OCI-M2 (cell line): ENCODE results near the gene PLLP.

Source experiments
- DNase-seq: peaks from one replicate; lab custom pipeline; 2025; ENCODE audit not compliant: unreplicated experiment; lab: John Stamatoyannopoulos, UW

PLLP gene

DNA sequence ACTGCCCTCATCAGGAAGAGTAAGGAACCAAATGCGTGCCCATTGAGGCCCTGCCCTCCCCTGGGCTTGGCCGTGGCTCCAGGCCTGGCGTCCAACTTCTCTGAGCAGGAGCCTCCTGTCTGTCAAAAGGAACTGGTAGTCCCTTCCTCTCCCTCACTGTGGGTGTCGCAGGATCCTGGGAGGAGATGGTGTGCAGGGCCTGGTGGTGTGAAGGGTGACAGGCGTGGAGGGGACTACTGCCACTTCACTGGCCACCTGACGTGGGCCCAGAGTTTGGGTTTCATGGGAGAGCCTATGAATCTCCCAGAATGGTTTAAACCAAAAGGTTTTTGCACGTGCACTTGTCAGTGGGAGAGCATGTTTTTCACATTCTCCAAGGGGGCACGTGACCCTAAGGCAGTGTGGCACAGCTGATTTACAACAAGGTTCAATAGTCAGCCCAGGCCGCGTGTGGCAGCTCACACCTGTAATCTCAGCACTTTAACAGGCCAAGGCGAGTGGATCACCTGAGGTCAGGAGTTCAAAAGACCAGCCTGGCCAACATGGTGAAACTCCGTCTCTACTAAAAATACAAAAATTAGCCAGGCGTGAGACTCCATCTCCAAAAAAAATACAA, 26.9 kb downstream of the PLLP start:
- no peak for DNase-seq

- DNase-seq: no peak
Measured at GRCh38 chr16:57256601-57257395, 27.7 kb downstream of the PLLP start.

- DNase-seq: no peak
Measured at GRCh38 chr16:57255686-57256415, 28.6 kb downstream of the PLLP start.

DNA sequence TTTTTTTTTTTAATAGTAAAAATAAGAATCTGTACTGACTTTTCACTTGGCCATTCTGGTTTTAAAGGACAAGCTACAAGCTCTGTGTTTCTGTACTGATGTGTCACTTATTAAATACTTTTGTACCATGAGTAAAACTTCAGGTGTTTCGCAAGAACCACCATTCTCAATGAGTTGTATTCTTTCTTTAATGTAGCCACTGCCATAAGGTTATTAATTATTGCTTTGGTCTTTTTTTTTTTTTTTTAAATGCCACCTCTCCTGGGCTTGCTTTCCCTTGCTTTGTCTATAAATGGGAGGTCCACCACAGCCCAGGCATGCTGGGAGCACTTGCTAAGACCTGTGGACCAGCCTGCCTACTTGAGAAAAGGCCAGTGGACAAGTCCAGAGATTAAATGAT, 31.0 kb downstream of the PLLP start:
- DNase-seq: no peak

GRCh38 chr16:57252148-57252721, 32.2 kb downstream of the PLLP start:
- DNase-seq: no peak

DNA sequence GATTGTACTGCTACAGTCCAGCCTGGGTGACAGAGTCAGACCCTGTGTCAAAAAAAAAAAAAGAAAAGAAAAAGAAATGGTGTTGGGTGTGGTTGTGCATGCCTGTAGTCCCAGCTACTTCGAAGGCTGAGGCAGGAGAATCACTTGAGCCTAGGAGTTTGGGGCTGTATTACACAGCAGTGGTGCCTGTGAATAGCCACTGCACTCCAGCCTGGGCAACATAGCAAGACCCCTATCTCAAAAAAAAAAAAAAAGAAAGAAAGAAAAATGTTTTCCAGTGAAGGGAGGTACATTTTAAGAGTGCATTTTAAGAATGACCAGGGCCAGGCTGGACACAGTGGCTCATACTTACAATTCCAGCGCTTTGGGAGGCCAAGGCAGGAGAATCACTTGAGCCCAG, 33.1 kb downstream of the PLLP start:
- DNase-seq: no peak

DNA sequence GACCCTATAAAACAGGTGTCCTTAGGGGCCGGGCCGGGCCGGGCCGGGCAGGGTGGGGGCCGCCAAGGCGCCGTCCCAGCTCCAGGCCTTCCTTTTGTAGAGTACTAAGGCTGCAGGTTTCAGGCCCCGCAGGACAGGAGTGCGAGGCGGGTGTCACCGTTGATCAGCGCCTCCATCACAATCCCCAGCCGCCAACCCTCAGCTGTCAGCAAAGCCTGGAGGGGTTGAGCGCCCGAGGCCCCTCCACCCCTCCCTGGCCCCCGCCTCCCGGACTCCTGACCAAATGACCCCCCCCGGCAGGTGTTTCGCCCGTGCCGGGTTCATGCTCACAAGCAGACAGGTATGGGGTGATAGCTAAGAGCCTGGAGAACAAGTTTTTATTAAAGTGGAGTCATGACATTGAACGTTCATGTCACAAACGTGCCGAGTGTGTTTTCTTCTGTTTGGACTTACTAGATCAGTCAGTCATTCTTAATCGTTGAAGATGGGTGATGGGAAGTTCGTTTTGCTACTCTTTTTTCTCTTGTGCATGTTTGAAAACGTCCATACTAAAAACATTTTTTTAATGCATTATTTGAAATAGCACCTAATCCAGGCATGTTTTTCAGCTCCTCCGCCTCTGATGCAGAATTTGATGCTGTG, 38.9 kb downstream of the PLLP start:
- DNase-seq: no peak

DNA sequence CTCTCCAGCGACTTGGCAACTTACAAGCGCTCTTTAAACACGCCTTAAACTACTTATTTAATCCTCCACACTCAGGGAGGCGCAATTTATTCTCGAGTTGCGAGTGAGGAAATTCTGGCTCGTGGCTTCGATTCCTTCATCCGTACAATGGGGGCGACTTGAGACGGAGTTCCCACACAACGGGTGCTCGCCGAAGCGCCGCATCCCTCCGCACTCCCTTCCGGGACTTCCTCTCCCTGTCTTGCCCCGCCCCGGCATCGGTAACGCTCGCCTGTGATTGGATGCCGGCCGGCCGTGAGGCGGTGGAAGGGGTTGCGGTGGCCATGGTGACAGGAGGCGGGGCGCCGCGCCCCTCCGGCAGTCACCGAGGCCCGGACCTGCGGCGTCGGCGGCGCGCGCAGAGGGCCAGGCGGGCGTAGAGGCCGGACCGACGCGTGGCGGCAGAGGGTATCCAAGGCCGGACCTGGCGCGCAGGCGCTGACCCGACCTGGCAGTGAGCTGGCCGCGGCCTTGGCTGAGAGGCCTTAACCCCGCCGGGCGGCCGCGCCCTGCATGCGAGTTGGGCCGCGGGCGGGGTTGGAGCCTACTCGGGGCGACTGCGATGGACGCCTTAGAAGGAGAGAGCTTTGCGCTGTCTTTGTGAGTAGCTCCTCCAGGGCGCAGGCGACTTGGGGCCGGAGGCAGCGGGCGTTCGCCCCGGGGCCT, 39.6 kb downstream of the PLLP start, which contains the start of gene ARL2BP:
Gene ARL2BP (plus strand): TSS at position 493 of the 705 bp plus-strand sequence. CDS start 109 bp downstream, at position 602.
- DNase-seq: peak; percentile 65

DNA sequence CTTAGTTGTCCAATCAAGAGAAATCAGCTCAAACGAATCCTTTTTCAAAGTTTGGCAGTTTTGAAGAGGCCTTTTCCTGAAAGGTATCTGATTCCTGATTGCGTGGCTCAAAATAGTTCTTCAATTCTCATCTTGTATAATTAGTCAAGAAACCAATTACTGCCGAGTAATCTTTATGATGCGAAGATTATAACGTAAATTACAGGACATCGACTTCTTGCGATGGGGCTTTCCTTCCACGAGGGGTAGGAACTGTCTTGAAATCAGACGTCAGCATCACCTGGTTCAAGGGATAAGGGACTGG, 40.1 kb downstream of the PLLP start:
- DNase-seq: no peak

GRCh38 chr16:57242650-57243049, 41.8 kb downstream of the PLLP start:
- no peak for DNase-seq

DNA sequence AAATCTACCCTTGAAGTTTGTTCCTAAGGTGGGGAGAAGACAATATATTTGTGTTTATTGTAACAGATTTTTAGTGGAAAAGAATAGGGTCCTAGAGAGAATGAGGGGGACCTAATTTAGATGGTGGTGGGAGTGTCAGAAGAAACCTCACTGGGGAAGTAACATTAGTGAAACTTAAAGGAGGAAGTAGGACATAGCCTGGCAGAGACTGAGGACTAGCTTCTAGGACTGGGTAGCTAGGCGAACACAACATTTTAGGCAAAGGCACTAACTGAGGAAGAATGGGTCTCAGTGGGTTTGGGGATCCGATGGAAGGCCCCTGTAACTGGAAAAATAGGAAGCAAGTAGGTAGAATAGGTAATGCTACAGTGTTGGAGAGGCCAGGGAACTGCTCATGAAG, 43.6 kb downstream of the PLLP start:
- DNase-seq: no peak

GRCh38 chr16:57239107-57239506, 45.4 kb downstream of the PLLP start:
- no peak for DNase-seq

GRCh38 chr16:57238682-57239081, 45.8 kb downstream of the PLLP start:
- DNase-seq: no peak

- no peak for DNase-seq
Measured at GRCh38 chr16:57236022-57236350, 48.5 kb downstream of the PLLP start.

- DNase-seq: no peak
Measured at GRCh38 chr16:57235128-57236021, 49.1 kb downstream of the PLLP start.

DNA sequence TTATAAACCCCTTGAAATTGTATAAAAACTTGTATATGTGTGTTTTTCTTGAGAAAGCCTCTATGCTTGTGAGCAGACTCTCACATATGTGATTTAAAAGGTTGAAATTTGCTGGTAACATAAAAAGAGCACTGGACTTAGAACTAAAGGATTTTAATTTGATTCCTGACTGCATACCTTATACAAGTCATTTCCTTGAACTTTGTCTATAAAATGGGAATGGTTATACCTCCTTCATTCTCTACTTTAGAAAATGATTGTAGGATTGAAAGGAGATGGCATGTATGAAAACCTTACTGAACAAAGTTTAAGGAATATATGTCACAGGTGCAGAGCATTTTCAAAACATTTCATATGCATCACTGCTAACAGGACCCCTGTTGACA, 49.8 kb downstream of the PLLP start:
- no peak for DNase-seq

GRCh38 chr16:57233944-57234706, 50.3 kb downstream of the PLLP start:
- DNase-seq: no peak

GRCh38 chr16:57231821-57232350, 52.6 kb downstream of the PLLP start:
- DNase-seq: no peak

- DNase-seq: no peak
Measured at GRCh38 chr16:57229079-57229478, 55.4 kb downstream of the PLLP start.
